NCI-H2107 (cell line): ENCODE results near the gene L3MBTL1.
"Not testable (repeated sequence)": the region's sequence is repeated elsewhere in the genome, so short reads cannot be mapped to it uniquely, and the experiment has no call there.

Source experiments
- DNase-seq: peaks from one replicate; lab custom pipeline; 2025; lab: John Stamatoyannopoulos, UW

The L3MBTL1 gene

GRCh38 chr20:43559147-43559987 lies 51.9 kb downstream of the L3MBTL1 start:
- DNase-seq = no peak

GRCh38 chr20:43560974-43561373 lies 53.5 kb downstream of the L3MBTL1 start:
- no peak for DNase-seq

- DNase-seq = no peak
Measured at GRCh38 chr20:43563429-43563828, 55.9 kb downstream of the L3MBTL1 start.

GRCh38 chr20:43563991-43564390 lies 56.5 kb downstream of the L3MBTL1 start:
- DNase-seq = no peak

- DNase-seq = no peak
Measured at GRCh38 chr20:43564455-43564854, 57.0 kb downstream of the L3MBTL1 start.

- DNase-seq = no peak
Measured at GRCh38 chr20:43564993-43565757, 57.7 kb downstream of the L3MBTL1 start.

GRCh38 chr20:43565758-43566104 lies 58.2 kb downstream of the L3MBTL1 start:
- DNase-seq = no peak

GRCh38 chr20:43567477-43567876 lies 60.0 kb downstream of the L3MBTL1 start:
- no peak for DNase-seq

GRCh38 chr20:43568706-43569105 lies 61.2 kb downstream of the L3MBTL1 start:
- DNase-seq = no peak

- DNase-seq = no peak
Measured at GRCh38 chr20:43569282-43569681, 61.8 kb downstream of the L3MBTL1 start.

- DNase-seq = no peak
Measured at GRCh38 chr20:43570496-43570895, 63.0 kb downstream of the L3MBTL1 start.

- no peak for DNase-seq
Measured at GRCh38 chr20:43571310-43571709, 63.8 kb downstream of the L3MBTL1 start.

- DNase-seq = no peak
Measured at GRCh38 chr20:43571771-43572170, 64.3 kb downstream of the L3MBTL1 start.

- DNase-seq = no peak
Measured at GRCh38 chr20:43572891-43573290, 65.4 kb downstream of the L3MBTL1 start.

GRCh38 chr20:43576108-43576507 lies 68.6 kb downstream of the L3MBTL1 start:
- no peak for DNase-seq

GRCh38 chr20:43579861-43580793 lies 72.6 kb downstream of the L3MBTL1 start:
- no peak for DNase-seq

- no peak for DNase-seq
Measured at GRCh38 chr20:43583133-43583864, 75.8 kb downstream of the L3MBTL1 start.

- DNase-seq = no peak
Measured at GRCh38 chr20:43583982-43584432, 76.5 kb downstream of the L3MBTL1 start.

GRCh38 chr20:43584448-43585136 lies 77.1 kb downstream of the L3MBTL1 start:
- no peak for DNase-seq

GRCh38 chr20:43586641-43587040 lies 79.1 kb downstream of the L3MBTL1 start:
- DNase-seq = no peak

GRCh38 chr20:43588526-43588925 lies 81.0 kb downstream of the L3MBTL1 start:
- DNase-seq = not testable (repeated sequence)
